Fibroblast of skin of abdomen (primary cell): Measurements from ENCODE around the gene ZNF385B.
A peak's percentile ranks its signal among the peaks of the same experiment; 100 is the strongest.

Experiments
- DNase-seq: peaks from one replicate; pipeline ENCODE4 v3.0.0-alpha.2; 2013

ZNF385B gene

GRCh38 chr2:179741317-179741716 lies 120.1 kb downstream of the ZNF385B start:
- DNase-seq = no peak

- DNase-seq = no peak
Observed at GRCh38 chr2:179729966-179730365, 131.4 kb downstream of the ZNF385B start.

- no peak for DNase-seq
Observed at GRCh38 chr2:179726461-179727180, 134.8 kb downstream of the ZNF385B start.

- DNase-seq = no peak
Observed at GRCh38 chr2:179724403-179724802, 137.0 kb downstream of the ZNF385B start.

- DNase-seq = no peak
Observed at GRCh38 chr2:179720173-179720772, 141.1 kb downstream of the ZNF385B start.

- no peak for DNase-seq
Observed at GRCh38 chr2:179715871-179716270, 145.5 kb downstream of the ZNF385B start.

GRCh38 chr2:179715196-179715595 lies 146.2 kb downstream of the ZNF385B start:
- DNase-seq = no peak

GRCh38 chr2:179712825-179713224 lies 148.6 kb downstream of the ZNF385B start:
- DNase-seq = no peak

GRCh38 chr2:179711375-179711774 lies 150.0 kb downstream of the ZNF385B start:
- DNase-seq = no peak

- no peak for DNase-seq
Observed at GRCh38 chr2:179703702-179704101, 157.7 kb downstream of the ZNF385B start.

GRCh38 chr2:179702912-179703311 lies 158.5 kb downstream of the ZNF385B start:
- DNase-seq = no peak

- DNase-seq = peak; percentile 32
Observed at GRCh38 chr2:179701524-179702110, 159.8 kb downstream of the ZNF385B start.

- no peak for DNase-seq
Observed at GRCh38 chr2:179695486-179695885, 165.9 kb downstream of the ZNF385B start.

GRCh38 chr2:179694963-179695362 lies 166.4 kb downstream of the ZNF385B start:
- no peak for DNase-seq

GRCh38 chr2:179692610-179693009 lies 168.8 kb downstream of the ZNF385B start:
- DNase-seq = no peak

- DNase-seq = no peak
Observed at GRCh38 chr2:179692043-179692442, 169.4 kb downstream of the ZNF385B start.

- DNase-seq = no peak
Observed at GRCh38 chr2:179691235-179691634, 170.2 kb downstream of the ZNF385B start.

- peak; percentile 53 for DNase-seq
Observed at GRCh38 chr2:179686718-179687342, 174.6 kb downstream of the ZNF385B start.

GRCh38 chr2:179686069-179686468 lies 175.3 kb downstream of the ZNF385B start:
- DNase-seq = no peak

GRCh38 chr2:179685146-179685545 lies 176.3 kb downstream of the ZNF385B start:
- DNase-seq = no peak

GRCh38 chr2:179682756-179683155 lies 178.7 kb downstream of the ZNF385B start:
- DNase-seq = no peak

GRCh38 chr2:179677746-179678505 lies 183.5 kb downstream of the ZNF385B start:
- DNase-seq = no peak
